A549 (cell line): Measurements from ENCODE around the gene ATP2A3.

Source experiments
- BHLHE40 ChIP-seq: IDR thresholded peaks from 2 replicates; pipeline ENCODE4 v1.6.1; 2012; ENCODE audit warnings: low read depth, low read length, inconsistent platforms
- CHD2 ChIP-seq: fragments of 150-350 bp; IDR thresholded peaks from 2 replicates; pipeline ENCODE4 v1.6.1; 2014; ENCODE audit warnings: low read length; ENCODE audit not compliant: partially characterized antibody
- EP300 ChIP-seq, 2 experiments: fragments of >200 bp; sonication (Bioruptor Twin); formaldehyde crosslinking; IDR thresholded peaks; 2 replicates in 1 of 2; 3 replicates in 1 of 2; pipeline ENCODE4 v1.6.1; 2016 to 2017
- JUN ChIP-seq, 2 experiments: fragments of >200 bp; sonication (Bioruptor Twin); formaldehyde crosslinking; IDR thresholded peaks; 2 replicates in 1 of 2; 3 replicates in 1 of 2; pipeline ENCODE4 v1.6.1; 2016 to 2017
- NFE2L2 ChIP-seq: fragments of 150-350 bp; conservative IDR thresholded peaks from 2 replicates; pipeline ENCODE4 v1.6.1; 2014; ENCODE audit warnings: low read length
- POLR2A ChIP-seq: IDR thresholded peaks from 2 replicates; pipeline ENCODE4 v1.6.1; 2012; ENCODE audit warnings: mild to moderate bottlenecking, low read length
- SMC3 ChIP-seq: fragments of >200 bp; sonication (Bioruptor Twin); formaldehyde crosslinking; IDR thresholded peaks from 3 replicates; pipeline ENCODE4 v1.6.1; 2018; ENCODE audit warnings: inconsistent platforms
- SREBF2 ChIP-seq: fragments of 450-650 bp; IDR thresholded peaks from 2 replicates; pipeline ENCODE4 v1.6.1; 2014; ENCODE audit warnings: mild to moderate bottlenecking, moderate library complexity
- TP53 ChIP-seq: fragments of 250-450 bp; sonication (Bioruptor Pico); IDR thresholded peaks from 2 replicates; pipeline ENCODE4 v1.5.0; 2021; ENCODE audit warnings: mild to moderate bottlenecking, moderate library complexity
- TF ChIP-seq, protein P1 (sequence below): fragments of >200 bp; sonication (Bioruptor Twin); formaldehyde crosslinking; IDR thresholded peaks from 3 replicates; pipeline ENCODE4 v1.5.1; 2016
- TF ChIP-seq, protein P2 (sequence below): fragments of 450-650 bp; IDR thresholded peaks from 2 replicates; pipeline ENCODE4 v1.6.1; 2014; ENCODE audit warnings: antibody characterized with exemption
- TF ChIP-seq, protein P3 (sequence below): IDR thresholded peaks from 2 replicates; pipeline ENCODE4 v1.6.1; 2012

DNA sequence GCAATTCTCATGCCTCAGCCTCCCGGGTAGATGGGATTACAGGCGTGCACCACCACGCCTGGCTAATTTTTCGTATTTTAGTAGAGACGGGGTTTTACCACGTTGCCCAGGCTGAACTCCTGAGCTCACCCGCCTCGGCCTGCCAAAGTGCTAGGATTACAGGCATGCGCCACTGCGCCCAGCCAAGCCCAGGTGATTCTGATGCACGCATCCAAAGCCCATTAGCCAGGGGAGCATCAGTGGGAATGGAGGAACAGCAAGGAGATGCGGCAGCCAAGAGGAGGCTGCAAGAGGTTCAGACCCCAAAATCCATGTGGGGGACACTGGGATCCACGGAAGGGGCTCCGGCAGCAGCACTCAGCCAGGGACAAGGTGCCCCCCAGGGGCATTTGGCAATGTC is 12.1 kb downstream of the ATP2A3 start:
- TF ChIP-seq, protein P1, sequence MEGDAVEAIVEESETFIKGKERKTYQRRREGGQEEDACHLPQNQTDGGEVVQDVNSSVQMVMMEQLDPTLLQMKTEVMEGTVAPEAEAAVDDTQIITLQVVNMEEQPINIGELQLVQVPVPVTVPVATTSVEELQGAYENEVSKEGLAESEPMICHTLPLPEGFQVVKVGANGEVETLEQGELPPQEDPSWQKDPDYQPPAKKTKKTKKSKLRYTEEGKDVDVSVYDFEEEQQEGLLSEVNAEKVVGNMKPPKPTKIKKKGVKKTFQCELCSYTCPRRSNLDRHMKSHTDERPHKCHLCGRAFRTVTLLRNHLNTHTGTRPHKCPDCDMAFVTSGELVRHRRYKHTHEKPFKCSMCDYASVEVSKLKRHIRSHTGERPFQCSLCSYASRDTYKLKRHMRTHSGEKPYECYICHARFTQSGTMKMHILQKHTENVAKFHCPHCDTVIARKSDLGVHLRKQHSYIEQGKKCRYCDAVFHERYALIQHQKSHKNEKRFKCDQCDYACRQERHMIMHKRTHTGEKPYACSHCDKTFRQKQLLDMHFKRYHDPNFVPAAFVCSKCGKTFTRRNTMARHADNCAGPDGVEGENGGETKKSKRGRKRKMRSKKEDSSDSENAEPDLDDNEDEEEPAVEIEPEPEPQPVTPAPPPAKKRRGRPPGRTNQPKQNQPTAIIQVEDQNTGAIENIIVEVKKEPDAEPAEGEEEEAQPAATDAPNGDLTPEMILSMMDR: no peak
- TF ChIP-seq, protein P2, sequence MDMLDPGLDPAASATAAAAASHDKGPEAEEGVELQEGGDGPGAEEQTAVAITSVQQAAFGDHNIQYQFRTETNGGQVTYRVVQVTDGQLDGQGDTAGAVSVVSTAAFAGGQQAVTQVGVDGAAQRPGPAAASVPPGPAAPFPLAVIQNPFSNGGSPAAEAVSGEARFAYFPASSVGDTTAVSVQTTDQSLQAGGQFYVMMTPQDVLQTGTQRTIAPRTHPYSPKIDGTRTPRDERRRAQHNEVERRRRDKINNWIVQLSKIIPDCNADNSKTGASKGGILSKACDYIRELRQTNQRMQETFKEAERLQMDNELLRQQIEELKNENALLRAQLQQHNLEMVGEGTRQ: no peak
- TF ChIP-seq POLR2A (no peak), EP300 (IDR thresholded peaks at IDR 0.05) (no peak), NFE2L2 (no peak), SMC3 (no peak), BHLHE40 (no peak), CHD2 (no peak), SREBF2 (no peak), JUN (IDR thresholded peaks at IDR 0.05) (no peak), TP53 (CRISPR knock-in tag) (no peak)
- TF ChIP-seq, protein P3, sequence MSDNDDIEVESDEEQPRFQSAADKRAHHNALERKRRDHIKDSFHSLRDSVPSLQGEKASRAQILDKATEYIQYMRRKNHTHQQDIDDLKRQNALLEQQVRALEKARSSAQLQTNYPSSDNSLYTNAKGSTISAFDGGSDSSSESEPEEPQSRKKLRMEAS: no peak
